ENCODE data around the gene CHCHD10. TPM values are rescaled to one million over a fixed set of nuclear protein-coding genes. Genes with fewer than 3 reads are reported as not detected.
A peak's percentile ranks its signal among the peaks of the same experiment; 100 is the strongest.

Gene CHCHD10
- total and polyA plus RNA-seq, 9 donors = 2.7 to 40.5 (median 20.1) TPM

GRCh38 chr22:23786261-23786710 lies 18.5 kb upstream of the CHCHD10 start:
- H3K27ac ChIP-seq = peak overlapping the region; percentile 98 to 100
- H3K4me1 ChIP-seq (ENCODE audit: insufficient read depth) = peaks cover 28% of the 10 kb centered on the region
- WGBS, 3 donors = 23 to 32% (median 24%) methylated on average over 9 of the region's 9 CpGs
- no peaks in the 10 kb centered on the region for H3K27me3 ChIP-seq
- DNase-seq = peak in 1 of 5 donors; percentile 54
- H3K36me3 ChIP-seq = no peaks in the 10 kb centered on the region
- H3K4me3 ChIP-seq = peak overlapping the region; percentile 100
- no peak for TF ChIP-seq POLR2A (IDR thresholded peaks at IDR 0.05)
- no peak for TF ChIP-seq EP300 (IDR thresholded peaks at IDR 0.05)
- no peak for TF ChIP-seq CTCF (IDR thresholded peaks at IDR 0.05)
- no peaks in the 10 kb centered on the region for H3K9me3 ChIP-seq
- intact Hi-C loops (cut with DNase I) = no loop called here

- Histone ChIP-seq H3K27me3 (no peaks in the 10 kb centered on the region), H3K4me1 (ENCODE audit: insufficient read depth) (peaks cover 15% of the 10 kb centered on the region), H3K9me3 (no peaks in the 10 kb centered on the region), H3K4me3 (no peak overlapping the region), H3K27ac (no peak overlapping the region), H3K36me3 (no peaks in the 10 kb centered on the region)
- intact Hi-C loops (cut with DNase I) = no loop called here
- DNase-seq = no peak
- TF ChIP-seq EP300 (IDR thresholded peaks at IDR 0.05) (no peak), CTCF (IDR thresholded peaks at IDR 0.05) (no peak), POLR2A (IDR thresholded peaks at IDR 0.05) (no peak)
- WGBS, 3 donors = 64 to 77% (median 74%) methylated on average over 8 of the region's 8 CpGs
Measured at GRCh38 chr22:23784215-23784732, 16.5 kb upstream of the CHCHD10 start.

GRCh38 chr22:23783265-23784150 lies 15.7 kb upstream of the CHCHD10 start:
- Histone ChIP-seq H3K27ac (no peak overlapping the region), H3K4me3 (no peak overlapping the region), H3K9me3 (no peaks in the 10 kb centered on the region), H3K4me1 (ENCODE audit: insufficient read depth) (peaks cover 7% of the 10 kb centered on the region), H3K27me3 (no peaks in the 10 kb centered on the region), H3K36me3 (no peaks in the 10 kb centered on the region)
- intact Hi-C loops (cut with DNase I) = no loop called here
- no peak for TF ChIP-seq CTCF (IDR thresholded peaks at IDR 0.05)
- TF ChIP-seq EP300 (IDR thresholded peaks at IDR 0.05) = no peak
- TF ChIP-seq POLR2A (IDR thresholded peaks at IDR 0.05) = no peak
- DNase-seq = no peak
- 78 to 88% (median 82%) methylated on average over 15 of the region's 15 CpGs for WGBS, 3 donors

GRCh38 chr22:23782703-23783102 lies 14.9 kb upstream of the CHCHD10 start:
- DNase-seq = no peak
- Histone ChIP-seq H3K9me3 (no peaks in the 10 kb centered on the region), H3K36me3 (no peaks in the 10 kb centered on the region), H3K4me1 (ENCODE audit: insufficient read depth) (peaks cover 4% of the 10 kb centered on the region), H3K27me3 (no peaks in the 10 kb centered on the region), H3K27ac (no peak overlapping the region), H3K4me3 (no peak overlapping the region)
- intact Hi-C loops (cut with DNase I) = no loop called here
- TF ChIP-seq POLR2A (IDR thresholded peaks at IDR 0.05) (no peak), CTCF (IDR thresholded peaks at IDR 0.05) (no peak)
- 89 to 100% (median 91%) methylated on average over 1 of the region's 1 CpG for WGBS, 3 donors
